Skeletal muscle satellite cell (primary cell): ENCODE results near the gene NOC4L.
"Not testable (repeated sequence)": the region's sequence is repeated elsewhere in the genome, so short reads cannot be mapped to it uniquely, and the experiment has no call there.

ENCODE experiments used
- H3K27me3 ChIP-seq: 2 replicates; pipeline ENCODE4 v1.7.0; 2013; ENCODE audit warnings: low read length; ENCODE audit not compliant: control insufficient read depth, insufficient read depth
- H3K36me3 ChIP-seq: 2 replicates; pipeline ENCODE4 v1.7.0; 2013; ENCODE audit warnings: mild to moderate bottlenecking, control low read depth, low read length; ENCODE audit not compliant: insufficient read depth
- H3K4me1 ChIP-seq: 2 replicates; pipeline ENCODE4 v1.7.0; 2013; ENCODE audit warnings: low read length; ENCODE audit not compliant: control insufficient read depth, insufficient read depth
- H3K4me2 ChIP-seq: 2 replicates; pipeline ENCODE4 v1.7.0; 2013; ENCODE audit warnings: mild to moderate bottlenecking, low read length
- H3K4me3 ChIP-seq: 2 replicates; pipeline ENCODE4 v1.7.0; 2013; ENCODE audit warnings: low read length
- H3K9ac ChIP-seq: 2 replicates; pipeline ENCODE4 v1.7.0; 2013; ENCODE audit warnings: mild to moderate bottlenecking, low read depth, low read length, moderate library complexity
- H3K9me3 ChIP-seq: replicated peaks from 2 replicates; pipeline ENCODE4 v1.7.0; 2013; ENCODE audit warnings: mild to moderate bottlenecking, control low read depth, low read length

The NOC4L gene

GRCh38 chr12:132146772-132147422 is 2.6 kb downstream of the NOC4L start:
- H3K9ac ChIP-seq, result no peak overlapping the region
- H3K4me1 ChIP-seq, result peaks cover 18% of the 10 kb centered on the region
- H3K27me3 ChIP-seq, result no peaks in the 10 kb centered on the region
- no peaks in the 10 kb centered on the region for H3K9me3 ChIP-seq
- no peak overlapping the region for H3K4me3 ChIP-seq
- no peak overlapping the region for H3K4me2 ChIP-seq
- H3K36me3 ChIP-seq, result peaks cover 11% of the 10 kb centered on the region

GRCh38 chr12:132147423-132148367 is 3.4 kb downstream of the NOC4L start:
- Histone ChIP-seq H3K4me3 (no peak overlapping the region), H3K4me2 (no peak overlapping the region), H3K36me3 (peaks cover 13% of the 10 kb centered on the region), H3K9me3 (no peaks in the 10 kb centered on the region), H3K9ac (no peak overlapping the region), H3K4me1 (peaks cover 15% of the 10 kb centered on the region), H3K27me3 (no peaks in the 10 kb centered on the region)

- no peak overlapping the region for H3K4me2 ChIP-seq
- H3K4me3 ChIP-seq, result no peak overlapping the region
- no peak overlapping the region for H3K9ac ChIP-seq
- peaks cover 13% of the 10 kb centered on the region for H3K36me3 ChIP-seq
- H3K4me1 ChIP-seq, result peaks cover 7% of the 10 kb centered on the region
- no peaks in the 10 kb centered on the region for H3K9me3 ChIP-seq
- no peaks in the 10 kb centered on the region for H3K27me3 ChIP-seq
Observed at GRCh38 chr12:132148368-132149045, 4.2 kb downstream of the NOC4L start.

- H3K4me1 ChIP-seq, H3K9ac ChIP-seq, H3K27me3 ChIP-seq, H3K4me3 ChIP-seq, H3K9me3 ChIP-seq, H3K4me2 ChIP-seq: not testable (repeated sequence)
- peaks cover 13% of the 10 kb centered on the region for H3K36me3 ChIP-seq
Observed at GRCh38 chr12:132149526-132149925, 5.3 kb downstream of the NOC4L start.

GRCh38 chr12:132150780-132151144 is 6.5 kb downstream of the NOC4L start:
- no peak overlapping the region for H3K9ac ChIP-seq
- H3K9me3 ChIP-seq, result no peaks in the 10 kb centered on the region
- no peaks in the 10 kb centered on the region for H3K27me3 ChIP-seq
- H3K4me1 ChIP-seq, result no peaks in the 10 kb centered on the region
- no peak overlapping the region for H3K4me3 ChIP-seq
- peaks cover 13% of the 10 kb centered on the region for H3K36me3 ChIP-seq
- no peak overlapping the region for H3K4me2 ChIP-seq

- H3K9ac ChIP-seq, result no peak overlapping the region
- no peak overlapping the region for H3K4me2 ChIP-seq
- no peaks in the 10 kb centered on the region for H3K9me3 ChIP-seq
- no peaks in the 10 kb centered on the region for H3K4me1 ChIP-seq
- H3K36me3 ChIP-seq, result peaks cover 13% of the 10 kb centered on the region
- H3K4me3 ChIP-seq, result no peak overlapping the region
- no peaks in the 10 kb centered on the region for H3K27me3 ChIP-seq
Observed at GRCh38 chr12:132151145-132151765, 7.0 kb downstream of the NOC4L start.

GRCh38 chr12:132151766-132152410 is 7.6 kb downstream of the NOC4L start:
- Histone ChIP-seq H3K4me3 (no peak overlapping the region), H3K36me3 (peaks cover 13% of the 10 kb centered on the region), H3K9ac (no peak overlapping the region), H3K9me3 (no peaks in the 10 kb centered on the region), H3K27me3 (no peaks in the 10 kb centered on the region), H3K4me2 (no peak overlapping the region), H3K4me1 (no peaks in the 10 kb centered on the region)

GRCh38 chr12:132152411-132152821 is 8.2 kb downstream of the NOC4L start:
- Histone ChIP-seq H3K36me3 (peaks cover 15% of the 10 kb centered on the region), H3K4me3 (no peak overlapping the region), H3K9ac (no peak overlapping the region), H3K4me1 (no peaks in the 10 kb centered on the region), H3K9me3 (no peaks in the 10 kb centered on the region), H3K4me2 (no peak overlapping the region), H3K27me3 (no peaks in the 10 kb centered on the region)

- Histone ChIP-seq H3K9ac (no peak overlapping the region), H3K9me3 (no peaks in the 10 kb centered on the region), H3K4me2 (no peak overlapping the region), H3K4me3 (no peak overlapping the region), H3K4me1 (no peaks in the 10 kb centered on the region), H3K36me3 (peaks cover 12% of the 10 kb centered on the region), H3K27me3 (no peaks in the 10 kb centered on the region)
Observed at GRCh38 chr12:132152953-132153352, 8.7 kb downstream of the NOC4L start.

GRCh38 chr12:132153501-132154340 is 9.5 kb downstream of the NOC4L start:
- Histone ChIP-seq H3K4me3 (no peak overlapping the region), H3K36me3 (peaks cover 8% of the 10 kb centered on the region), H3K9me3 (no peaks in the 10 kb centered on the region), H3K4me2 (peak overlapping the region; percentile 29), H3K4me1 (no peaks in the 10 kb centered on the region), H3K27me3 (no peaks in the 10 kb centered on the region), H3K9ac (no peak overlapping the region)
